ENCODE results near the gene TTC7B.

DNA sequence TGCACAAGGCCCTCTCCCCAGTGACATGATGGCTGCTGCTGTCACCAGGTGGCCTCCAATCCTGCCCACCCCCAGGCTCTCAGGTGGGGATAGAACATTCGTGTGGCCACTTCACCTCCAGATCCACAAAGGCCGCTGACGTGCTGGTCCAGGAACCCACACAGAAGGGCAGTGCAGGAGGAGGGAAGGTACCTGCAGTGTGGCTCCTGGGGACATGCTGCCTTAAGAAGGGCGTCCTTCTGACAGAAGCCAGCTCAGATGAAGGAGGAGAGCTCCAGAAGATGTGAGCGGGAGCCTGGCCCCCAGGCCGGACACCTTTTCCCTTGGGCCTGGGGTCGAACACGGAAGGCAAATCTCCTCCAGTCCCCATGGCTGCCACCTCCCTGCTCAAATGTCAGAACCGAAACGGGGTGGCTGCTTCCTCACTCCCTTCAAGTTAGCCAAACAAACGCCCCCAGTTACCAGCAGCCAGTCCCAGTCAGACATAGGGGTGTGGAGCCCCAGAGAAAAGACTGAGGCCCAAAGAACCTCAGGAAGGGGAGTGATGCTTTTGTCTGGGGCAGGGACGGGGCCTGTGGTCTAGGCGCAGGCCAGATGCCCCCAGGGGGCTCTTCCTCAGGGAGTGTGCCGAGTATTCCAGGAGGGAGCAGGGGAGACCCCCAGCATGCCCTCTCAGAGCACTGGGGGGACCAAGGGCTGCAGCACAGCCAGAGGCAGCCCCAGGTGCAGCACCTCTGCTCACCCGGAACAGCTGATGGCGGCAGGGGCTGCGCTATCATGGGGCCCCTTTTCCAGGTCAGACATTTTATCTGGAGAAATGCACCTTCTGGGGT is 263.5 kb downstream of the TTC7B start:
- TF ChIP-seq, protein P1, sequence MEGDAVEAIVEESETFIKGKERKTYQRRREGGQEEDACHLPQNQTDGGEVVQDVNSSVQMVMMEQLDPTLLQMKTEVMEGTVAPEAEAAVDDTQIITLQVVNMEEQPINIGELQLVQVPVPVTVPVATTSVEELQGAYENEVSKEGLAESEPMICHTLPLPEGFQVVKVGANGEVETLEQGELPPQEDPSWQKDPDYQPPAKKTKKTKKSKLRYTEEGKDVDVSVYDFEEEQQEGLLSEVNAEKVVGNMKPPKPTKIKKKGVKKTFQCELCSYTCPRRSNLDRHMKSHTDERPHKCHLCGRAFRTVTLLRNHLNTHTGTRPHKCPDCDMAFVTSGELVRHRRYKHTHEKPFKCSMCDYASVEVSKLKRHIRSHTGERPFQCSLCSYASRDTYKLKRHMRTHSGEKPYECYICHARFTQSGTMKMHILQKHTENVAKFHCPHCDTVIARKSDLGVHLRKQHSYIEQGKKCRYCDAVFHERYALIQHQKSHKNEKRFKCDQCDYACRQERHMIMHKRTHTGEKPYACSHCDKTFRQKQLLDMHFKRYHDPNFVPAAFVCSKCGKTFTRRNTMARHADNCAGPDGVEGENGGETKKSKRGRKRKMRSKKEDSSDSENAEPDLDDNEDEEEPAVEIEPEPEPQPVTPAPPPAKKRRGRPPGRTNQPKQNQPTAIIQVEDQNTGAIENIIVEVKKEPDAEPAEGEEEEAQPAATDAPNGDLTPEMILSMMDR (IDR thresholded peaks at IDR 0.05; ENCODE audit: insufficient read depth, low read length) = no peak
- TF ChIP-seq POLR2AphosphoS5 (IDR thresholded peaks at IDR 0.05; ENCODE audit: low read depth) (no peak), GABPA (IDR thresholded peaks at IDR 0.05; ENCODE audit: low read depth) (no peak)
- TF ChIP-seq, protein P2, sequence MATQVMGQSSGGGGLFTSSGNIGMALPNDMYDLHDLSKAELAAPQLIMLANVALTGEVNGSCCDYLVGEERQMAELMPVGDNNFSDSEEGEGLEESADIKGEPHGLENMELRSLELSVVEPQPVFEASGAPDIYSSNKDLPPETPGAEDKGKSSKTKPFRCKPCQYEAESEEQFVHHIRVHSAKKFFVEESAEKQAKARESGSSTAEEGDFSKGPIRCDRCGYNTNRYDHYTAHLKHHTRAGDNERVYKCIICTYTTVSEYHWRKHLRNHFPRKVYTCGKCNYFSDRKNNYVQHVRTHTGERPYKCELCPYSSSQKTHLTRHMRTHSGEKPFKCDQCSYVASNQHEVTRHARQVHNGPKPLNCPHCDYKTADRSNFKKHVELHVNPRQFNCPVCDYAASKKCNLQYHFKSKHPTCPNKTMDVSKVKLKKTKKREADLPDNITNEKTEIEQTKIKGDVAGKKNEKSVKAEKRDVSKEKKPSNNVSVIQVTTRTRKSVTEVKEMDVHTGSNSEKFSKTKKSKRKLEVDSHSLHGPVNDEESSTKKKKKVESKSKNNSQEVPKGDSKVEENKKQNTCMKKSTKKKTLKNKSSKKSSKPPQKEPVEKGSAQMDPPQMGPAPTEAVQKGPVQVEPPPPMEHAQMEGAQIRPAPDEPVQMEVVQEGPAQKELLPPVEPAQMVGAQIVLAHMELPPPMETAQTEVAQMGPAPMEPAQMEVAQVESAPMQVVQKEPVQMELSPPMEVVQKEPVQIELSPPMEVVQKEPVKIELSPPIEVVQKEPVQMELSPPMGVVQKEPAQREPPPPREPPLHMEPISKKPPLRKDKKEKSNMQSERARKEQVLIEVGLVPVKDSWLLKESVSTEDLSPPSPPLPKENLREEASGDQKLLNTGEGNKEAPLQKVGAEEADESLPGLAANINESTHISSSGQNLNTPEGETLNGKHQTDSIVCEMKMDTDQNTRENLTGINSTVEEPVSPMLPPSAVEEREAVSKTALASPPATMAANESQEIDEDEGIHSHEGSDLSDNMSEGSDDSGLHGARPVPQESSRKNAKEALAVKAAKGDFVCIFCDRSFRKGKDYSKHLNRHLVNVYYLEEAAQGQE (IDR thresholded peaks at IDR 0.05; ENCODE audit: insufficient replicate concordance, low read depth) = no peak

Measured in HL-60 (cell line).